HUDEP-2 (cell line): ENCODE measurements around the gene LIN37.

ENCODE experiments used
- DNase-seq, 76 experiments: peaks; one replicate each; lab custom pipeline; 2025; ENCODE audit not compliant: unreplicated experiment in 76 of 76; lab: John Stamatoyannopoulos, UW

Gene LIN37

GRCh38 chr19:35733180-35734125, 14.9 kb upstream of the LIN37 start:
- DNase-seq = no peak

DNA sequence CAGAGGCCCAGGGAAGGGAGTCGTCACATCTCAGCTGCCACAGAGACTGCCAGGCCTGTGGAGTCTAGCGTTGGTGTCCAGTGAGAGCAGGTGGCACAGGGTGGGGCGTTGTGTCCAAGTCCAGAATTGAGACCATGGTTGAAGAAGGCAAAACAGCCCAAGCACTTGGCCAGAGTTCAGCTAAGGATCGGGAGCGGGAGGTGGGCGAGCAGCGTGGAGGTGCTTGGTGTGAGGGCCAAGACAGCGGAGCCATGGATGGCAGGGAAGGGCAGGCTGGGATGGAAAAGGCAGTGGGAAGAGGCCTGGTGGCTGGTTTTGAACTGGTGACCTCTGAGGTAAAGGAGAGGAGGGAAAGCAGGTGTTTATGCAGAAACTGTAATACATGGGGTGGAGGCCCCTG, 14.1 kb upstream of the LIN37 start:
- no peak for DNase-seq

DNA sequence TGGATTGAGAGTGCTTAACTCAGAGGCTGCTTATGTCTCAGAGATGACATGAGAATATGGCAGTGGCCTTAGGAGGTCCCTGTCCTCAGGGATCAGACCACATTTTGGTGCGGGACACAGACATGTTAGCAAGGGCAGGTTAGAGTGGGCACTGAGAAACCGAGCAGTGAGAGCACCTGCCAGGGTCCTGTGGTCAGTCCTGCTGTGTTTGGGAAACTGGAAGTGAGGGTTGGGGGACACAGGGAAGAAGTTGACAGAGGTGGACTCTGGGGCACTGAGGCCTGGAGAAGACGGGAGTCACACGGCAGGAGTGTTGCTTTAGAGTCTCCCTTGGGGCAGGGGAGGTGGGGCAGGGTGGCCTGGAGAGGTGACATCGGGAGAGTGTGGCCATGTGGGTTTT, 13.5 kb upstream of the LIN37 start:
- DNase-seq = no peak

DNA sequence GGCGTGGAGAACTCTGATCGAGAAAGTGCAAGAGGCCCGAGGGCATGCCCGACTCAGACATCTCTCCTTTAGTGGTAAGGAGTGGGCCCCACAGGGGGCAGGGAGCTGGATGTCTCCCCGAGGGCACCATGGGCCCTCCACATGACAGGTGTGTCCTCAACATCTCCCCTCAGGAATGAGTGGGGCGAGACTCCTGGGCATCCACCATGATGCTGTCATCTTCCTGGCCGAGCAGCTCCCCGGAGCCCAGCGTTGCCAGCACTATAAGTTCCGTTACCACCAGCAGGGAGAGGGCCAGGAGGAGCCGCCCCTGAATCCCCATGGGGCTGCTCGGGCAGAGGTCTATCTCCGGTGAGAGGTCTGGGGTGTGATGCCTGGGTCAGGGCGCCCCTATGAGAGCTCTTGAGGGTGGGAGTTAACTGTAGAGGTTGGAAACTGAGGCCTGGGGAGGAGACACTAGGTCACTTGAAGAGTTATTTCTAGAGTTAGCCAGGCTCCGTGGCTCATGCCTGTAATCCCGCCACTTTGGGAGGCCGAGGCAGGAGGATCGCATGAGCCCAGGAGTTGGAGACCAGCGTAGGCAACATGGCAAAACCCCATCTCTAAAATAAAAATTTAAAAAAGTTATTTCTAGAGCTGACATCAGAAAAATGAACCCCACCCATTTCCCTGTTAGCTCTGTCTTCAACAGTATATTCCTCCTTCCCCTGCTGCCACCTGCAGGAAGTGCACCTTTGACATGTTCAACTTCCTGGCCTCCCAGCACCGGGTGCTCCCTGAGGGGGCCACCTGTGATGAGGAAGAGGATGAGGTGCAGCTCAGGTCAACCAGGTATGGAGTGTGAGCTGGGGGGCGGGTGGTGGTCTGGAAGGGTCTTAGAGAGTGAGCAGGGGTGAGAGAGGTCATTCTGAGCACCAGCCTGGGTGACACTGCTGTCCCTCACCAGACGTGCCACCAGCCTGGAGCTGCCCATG, 11.2 kb upstream of the LIN37 start:
- peak in 4 of 76 experiments; percentile 9 to 27 (median 15) for DNase-seq

- no peak for DNase-seq
Measured at GRCh38 chr19:35738021-35738886, 10.1 kb upstream of the LIN37 start.

DNA sequence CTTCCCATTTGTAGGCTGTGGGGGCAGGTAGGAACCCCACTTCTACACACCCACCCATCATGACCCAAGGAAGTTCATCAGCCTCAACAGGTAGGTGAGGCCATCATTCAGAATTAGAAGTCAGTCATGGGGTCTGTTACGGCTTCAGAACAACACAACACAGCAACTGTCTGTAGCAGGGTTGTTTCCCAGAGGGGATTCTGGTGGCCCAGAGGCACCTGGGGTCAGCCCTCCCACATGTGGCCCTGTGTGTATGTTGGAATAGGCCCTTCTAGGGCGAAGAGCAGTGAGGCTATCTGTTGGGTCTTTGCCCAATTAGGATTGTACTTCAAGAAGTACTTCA, 9.5 kb upstream of the LIN37 start:
- DNase-seq = no peak

DNA sequence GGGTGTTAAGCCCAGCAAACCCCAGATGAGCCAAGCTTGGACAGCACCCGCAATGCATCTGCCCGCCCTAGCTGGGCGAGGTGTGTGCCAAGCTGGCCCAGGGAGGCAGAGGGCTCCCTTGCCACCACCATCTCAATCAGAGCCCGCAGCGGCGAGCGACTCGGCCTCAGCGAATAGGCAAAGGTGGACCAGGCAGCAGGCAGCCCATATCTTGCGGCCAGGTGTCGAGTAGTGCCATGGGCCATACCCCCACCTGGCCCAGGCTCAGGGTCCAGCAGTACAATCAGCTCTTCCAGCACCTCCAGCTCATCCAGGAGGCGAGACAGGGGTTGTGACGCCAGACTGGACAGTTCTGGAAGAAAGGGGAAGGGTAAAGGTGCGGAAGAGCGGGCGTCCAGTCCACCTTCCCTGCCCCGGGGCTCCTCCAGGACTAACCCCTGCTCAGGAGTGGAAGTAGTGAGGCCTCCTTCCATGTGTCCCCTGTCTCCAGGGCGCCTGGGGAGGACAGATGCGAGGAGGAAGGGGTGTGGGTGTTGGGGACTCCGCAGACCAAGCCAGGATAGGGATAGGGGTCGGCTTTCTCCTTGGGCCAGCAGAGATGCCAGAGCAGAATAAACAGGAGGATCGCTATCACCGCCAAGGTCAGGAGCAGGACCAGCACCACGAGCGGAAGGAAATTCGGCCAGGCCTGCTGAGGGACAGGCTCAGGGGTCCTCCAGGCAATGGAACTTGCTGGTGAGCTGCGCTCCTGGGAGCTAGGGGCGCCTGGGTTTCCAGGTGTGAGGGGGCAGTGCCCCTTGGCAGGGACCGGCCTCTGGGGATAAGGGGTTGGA, 8.9 kb upstream of the LIN37 start:
- DNase-seq = peak in 1 of 76 experiments; percentile 14

GRCh38 chr19:35740108-35740422, 8.3 kb upstream of the LIN37 start:
- DNase-seq = peak in 10 of 76 experiments; percentile 41 to 81 (median 60)

DNA sequence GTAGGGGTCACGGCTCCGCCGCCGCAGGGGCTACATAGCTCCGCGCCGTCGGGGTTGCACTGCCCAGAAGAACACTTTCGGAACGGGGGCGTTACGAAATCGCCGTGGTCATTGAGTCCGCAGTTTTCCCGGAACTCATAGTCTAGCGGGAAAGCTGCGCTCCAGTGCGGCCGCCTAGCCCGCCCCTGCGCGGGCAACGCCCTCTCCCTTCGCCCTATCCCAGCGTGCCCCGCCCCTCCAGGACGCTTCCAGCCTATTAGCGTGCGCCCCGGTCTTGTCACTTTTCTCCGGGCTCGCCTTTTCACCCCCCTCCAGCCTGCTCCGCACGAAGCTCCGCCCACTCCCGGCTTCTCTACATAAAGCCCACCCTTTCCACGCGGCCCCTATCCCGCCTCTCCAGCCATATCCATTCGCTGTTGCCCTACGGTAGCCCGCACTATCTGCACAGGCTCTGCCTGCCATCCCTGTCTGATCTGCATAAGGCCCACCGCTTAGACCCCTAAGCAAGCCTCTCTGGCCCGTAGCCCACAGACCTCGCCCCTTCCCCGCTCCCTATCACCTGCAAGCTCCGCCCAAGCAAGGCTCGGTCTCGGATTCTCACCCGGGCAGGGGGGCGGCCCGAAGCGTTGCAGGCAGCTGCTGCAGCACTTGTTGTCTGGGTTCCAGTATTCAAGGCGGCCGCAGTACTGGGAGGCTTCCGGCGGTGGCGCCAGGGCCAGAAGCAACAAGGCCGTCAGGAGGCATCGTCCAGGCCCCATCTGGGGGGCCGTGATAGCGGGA, 7.8 kb upstream of the LIN37 start:
- peak; percentile 83 to 100 (median 98) for DNase-seq

DNA sequence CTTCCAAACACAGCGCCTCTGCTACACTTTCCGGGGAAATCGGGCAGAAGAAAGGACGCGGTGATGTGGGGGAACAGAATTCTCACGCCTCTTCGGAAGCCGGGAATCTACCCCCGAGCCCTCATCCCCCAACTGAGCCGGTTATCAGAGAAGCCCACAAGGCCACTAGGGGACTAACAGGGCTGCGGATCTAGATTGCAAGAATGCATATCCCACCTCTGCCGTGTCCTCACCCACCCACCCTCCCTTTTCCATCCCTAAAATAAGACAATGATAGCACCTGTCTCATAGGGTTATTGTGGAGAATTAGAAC, 7.2 kb upstream of the LIN37 start:
- peak in 8 of 76 experiments; percentile 48 to 78 (median 68) for DNase-seq

- DNase-seq = peak in 4 of 76 experiments; percentile 7 to 19 (median 14)
Measured at GRCh38 chr19:35742121-35742724, 6.2 kb upstream of the LIN37 start, which contains the start of gene IGFLR1. TSS of gene IGFLR1 (minus strand) at chr19:35742452. CDS start at chr19:35741180, 1,272 bp downstream.

DNA sequence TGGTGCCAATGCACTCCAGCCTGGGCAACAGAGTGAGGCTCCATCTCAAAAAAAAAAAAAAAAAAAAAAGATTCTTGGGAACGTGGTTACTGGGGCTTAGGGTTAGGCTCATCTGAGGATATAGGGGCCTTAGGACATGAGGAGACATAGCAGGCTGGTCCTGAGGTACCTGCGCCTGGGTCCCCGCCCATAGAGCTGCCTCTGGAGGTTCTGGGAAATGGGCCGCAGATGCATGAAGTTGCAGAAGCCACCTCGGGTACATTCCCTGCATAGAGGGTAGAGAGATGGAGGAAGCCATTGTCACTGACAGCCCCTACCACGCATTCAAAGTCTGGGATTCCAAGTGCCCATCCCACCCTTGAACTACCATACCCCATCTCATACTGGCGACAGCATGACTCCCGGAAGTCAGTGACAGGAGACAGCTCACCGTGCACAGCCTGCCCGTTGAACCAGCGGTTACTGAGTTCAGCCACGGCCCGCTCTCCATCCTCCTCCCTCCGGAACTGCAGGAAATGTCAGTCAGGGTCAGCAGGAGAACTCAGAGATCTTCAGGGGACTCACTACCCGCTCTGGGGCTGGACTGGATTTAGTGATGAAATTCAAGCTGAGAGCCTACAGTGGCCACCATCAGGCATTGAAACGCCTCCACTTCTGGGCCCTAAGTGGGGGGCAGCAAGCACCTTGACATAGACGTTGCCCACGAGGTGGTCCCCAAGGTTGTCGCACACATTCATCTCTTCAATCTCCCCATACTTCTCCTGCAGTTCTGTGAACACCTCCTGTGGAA, 4.5 kb upstream of the LIN37 start:
- no peak for DNase-seq

GRCh38 chr19:35744430-35745327, 3.7 kb upstream of the LIN37 start:
- DNase-seq = peak; percentile 32 to 99 (median 96)

DNA sequence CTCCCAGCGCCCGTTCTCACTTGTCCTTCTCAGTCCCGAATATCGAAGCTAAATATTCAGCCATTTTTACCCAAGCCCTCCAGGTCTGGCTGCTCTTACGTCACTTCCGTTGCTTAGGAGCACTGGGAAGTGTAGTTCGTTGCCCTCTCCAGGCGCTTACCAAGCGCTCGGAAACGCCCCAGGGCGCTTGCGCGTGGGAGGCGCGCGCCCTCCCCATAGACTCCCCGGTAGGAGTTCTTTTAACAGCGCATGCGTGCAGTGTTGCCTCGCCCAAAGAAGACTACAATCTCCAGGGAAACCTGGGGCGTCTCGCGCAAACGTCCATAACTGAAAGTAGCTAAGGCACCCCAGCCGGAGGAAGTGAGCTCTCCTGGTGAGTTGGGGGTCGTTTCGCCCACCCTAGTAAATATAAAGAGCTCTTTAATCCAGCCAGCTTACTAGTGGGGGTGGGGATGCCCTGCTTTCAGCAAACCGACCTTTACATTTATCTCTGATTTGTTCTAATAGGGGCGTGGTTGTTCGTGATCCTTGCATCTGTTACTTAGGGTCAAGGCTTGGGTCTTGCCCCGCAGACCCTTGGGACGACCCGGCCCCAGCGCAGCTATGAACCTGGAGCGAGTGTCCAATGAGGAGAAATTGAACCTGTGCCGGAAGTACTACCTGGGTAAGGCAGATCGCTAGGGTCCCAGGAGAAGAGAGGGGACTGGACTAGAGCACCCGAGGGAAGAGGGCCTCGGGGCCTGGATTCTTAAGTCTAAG, 2.9 kb upstream of the LIN37 start, which contains the start of the genes PSENEN and U2AF1L4:
Gene PSENEN, plus strand, starts transcription at position 324 of the 759 bp plus-strand sequence. Its CDS starts 280 bp downstream, at position 604.
Gene U2AF1L4, minus strand, starts transcription at position 91 of the 759 bp plus-strand sequence. Its CDS starts 27 bp downstream, at position 64.
- DNase-seq = peak in 75 of 76 experiments; percentile 85 to 100 (median 98)

DNA sequence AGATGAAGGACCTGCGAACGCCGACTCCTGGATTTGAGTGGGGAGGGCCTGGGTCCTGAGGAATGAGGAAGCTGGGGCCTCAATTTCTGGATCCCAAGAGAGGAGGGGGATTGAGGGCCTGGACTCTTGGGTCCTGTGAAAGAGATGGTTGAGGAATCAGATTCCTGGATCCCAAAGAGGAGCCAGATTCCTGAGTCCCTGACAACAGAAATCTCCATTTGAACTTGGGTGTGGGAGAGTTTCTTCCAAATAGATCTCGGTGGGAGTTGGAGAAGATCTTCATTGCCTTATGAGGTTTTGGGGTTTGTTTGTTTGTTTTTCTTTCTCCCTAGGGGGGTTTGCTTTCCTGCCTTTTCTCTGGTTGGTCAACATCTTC, 2.3 kb upstream of the LIN37 start:
- DNase-seq = no peak

GRCh38 chr19:35746531-35746930, 1.8 kb upstream of the LIN37 start:
- DNase-seq = no peak
